ENCODE measurements around the gene KCNJ2. TPM values are rescaled to one million over a fixed set of nuclear protein-coding genes. Genes with fewer than 3 reads are reported as not detected.

The KCNJ2 gene
- total RNA-seq, 1 experiment from 2014 or later = 1.6 TPM

- CTCF ChIA-PET = interaction anchor here (0.7 kb wide), 1 partner anchor 295 kb away, joined by 4 read pairs; no protein-coding TSS in a partner anchor
- ATAC-seq (no peak), DNase-seq (ENCODE audit: low spot score) (no peak)
- Mint-ChIP-seq H3K27me3 (ENCODE audit: low read depth) (no peaks in the 10 kb centered on the region), H3K4me3 (no peak overlapping the region), H3K36me3 (no peaks in the 10 kb centered on the region), H3K27ac (no peak overlapping the region), H3K9me3 (no peaks in the 10 kb centered on the region), H3K4me1 (peaks cover 8% of the 10 kb centered on the region)
- TF ChIP-seq FOXP1 (CRISPR knock-in tag; IDR thresholded peaks at IDR 0.05; ENCODE audit: borderline replicate concordance) = no peak
- POLR2A ChIA-PET = no interaction called here
These were observed 35.1 kb downstream of the KCNJ2 start for GRCh38 chr17:70204431-70204830.

DNA sequence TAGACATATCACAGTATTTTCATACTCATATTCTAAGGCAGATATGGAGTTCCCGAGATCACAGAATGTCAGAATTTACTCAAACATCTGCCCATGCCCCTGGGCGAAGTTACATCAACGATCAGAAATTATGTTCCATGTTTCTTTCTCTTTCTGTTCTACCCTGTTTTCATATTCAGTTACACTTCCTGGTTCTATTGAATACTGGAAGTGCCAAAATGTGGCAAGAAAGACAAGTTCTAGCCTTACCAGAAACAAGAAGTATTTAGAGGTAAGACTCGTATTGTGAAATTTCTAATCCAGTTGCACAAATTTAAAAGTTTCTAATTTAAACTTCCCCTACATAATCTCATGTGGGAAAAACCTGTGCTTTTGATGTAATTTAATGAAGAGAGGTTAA, 36.1 kb downstream of the KCNJ2 start:
- H3K36me3 Mint-ChIP-seq = no peaks in the 10 kb centered on the region
- no peak for DNase-seq (ENCODE audit: low spot score)
- no peak overlapping the region for H3K4me3 Mint-ChIP-seq
- TF ChIP-seq ZNF317 (CRISPR knock-in tag; IDR thresholded peaks at IDR 0.05; ENCODE audit: borderline replicate concordance, low read depth) (no peak), EMX1 (CRISPR knock-in tag; IDR thresholded peaks at IDR 0.05) (no peak), GTF2I (CRISPR knock-in tag; conservative IDR thresholded peaks at IDR 0.05) (no peak), ZNF532 (CRISPR knock-in tag; IDR thresholded peaks at IDR 0.05; ENCODE audit: borderline replicate concordance) (no peak), ESRRA (CRISPR knock-in tag; IDR thresholded peaks at IDR 0.05; ENCODE audit: borderline replicate concordance) (no peak), SMAD4 (CRISPR knock-in tag; IDR thresholded peaks at IDR 0.05) (no peak), TCF7 (CRISPR knock-in tag; IDR thresholded peaks at IDR 0.05; ENCODE audit: low read depth) (no peak)
- H3K27ac Mint-ChIP-seq = no peak overlapping the region
- POLR2A ChIA-PET = no interaction called here
- H3K27me3 Mint-ChIP-seq (ENCODE audit: low read depth) = no peaks in the 10 kb centered on the region
- H3K9me3 Mint-ChIP-seq = no peaks in the 10 kb centered on the region
- no peak for ATAC-seq
- H3K4me1 Mint-ChIP-seq = peaks cover 8% of the 10 kb centered on the region
- CTCF ChIA-PET = no interaction called here

DNA sequence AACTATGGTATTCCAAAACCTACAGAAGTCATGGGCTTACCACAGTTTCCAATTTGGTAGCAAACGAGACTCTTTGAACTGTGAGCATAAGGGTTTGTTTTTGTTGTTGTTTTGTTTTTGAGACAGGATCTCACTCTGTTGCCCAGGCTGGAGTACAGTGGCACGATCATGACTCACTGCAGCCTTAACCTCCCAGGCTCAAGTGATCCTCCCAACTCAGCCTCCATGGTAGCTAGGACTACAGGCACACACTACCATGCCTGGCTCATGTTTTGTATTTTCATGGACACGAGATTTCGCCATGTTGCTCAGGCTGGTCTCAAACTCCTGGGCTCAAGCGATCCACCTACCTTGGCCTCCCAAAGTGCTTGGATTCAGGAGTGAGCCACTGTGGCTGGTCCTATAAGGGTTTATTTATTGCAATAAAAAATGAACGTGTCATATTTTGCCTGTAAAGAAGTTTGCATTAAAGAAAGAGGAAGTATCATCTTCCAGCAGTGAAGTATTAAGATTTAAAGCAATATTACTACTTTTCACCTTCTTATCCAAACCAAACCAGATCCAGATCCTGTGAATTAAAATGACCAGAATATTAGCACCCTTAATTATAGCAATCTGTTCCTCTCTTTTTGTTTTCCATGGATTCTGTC, 37.2 kb downstream of the KCNJ2 start:
- TF ChIP-seq, protein P1, sequence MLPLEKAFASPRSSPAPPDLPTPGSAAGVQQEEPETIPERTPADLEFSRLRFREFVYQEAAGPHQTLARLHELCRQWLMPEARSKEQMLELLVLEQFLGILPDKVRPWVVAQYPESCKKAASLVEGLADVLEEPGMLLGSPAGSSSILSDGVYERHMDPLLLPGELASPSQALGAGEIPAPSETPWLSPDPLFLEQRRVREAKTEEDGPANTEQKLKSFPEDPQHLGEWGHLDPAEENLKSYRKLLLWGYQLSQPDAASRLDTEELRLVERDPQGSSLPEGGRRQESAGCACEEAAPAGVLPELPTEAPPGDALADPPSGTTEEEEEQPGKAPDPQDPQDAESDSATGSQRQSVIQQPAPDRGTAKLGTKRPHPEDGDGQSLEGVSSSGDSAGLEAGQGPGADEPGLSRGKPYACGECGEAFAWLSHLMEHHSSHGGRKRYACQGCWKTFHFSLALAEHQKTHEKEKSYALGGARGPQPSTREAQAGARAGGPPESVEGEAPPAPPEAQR (CRISPR knock-in tag; IDR thresholded peaks at IDR 0.05) = no peak
- TF ChIP-seq MAX (CRISPR knock-in tag; IDR thresholded peaks at IDR 0.05) = no peak
- TF ChIP-seq, protein P2, sequence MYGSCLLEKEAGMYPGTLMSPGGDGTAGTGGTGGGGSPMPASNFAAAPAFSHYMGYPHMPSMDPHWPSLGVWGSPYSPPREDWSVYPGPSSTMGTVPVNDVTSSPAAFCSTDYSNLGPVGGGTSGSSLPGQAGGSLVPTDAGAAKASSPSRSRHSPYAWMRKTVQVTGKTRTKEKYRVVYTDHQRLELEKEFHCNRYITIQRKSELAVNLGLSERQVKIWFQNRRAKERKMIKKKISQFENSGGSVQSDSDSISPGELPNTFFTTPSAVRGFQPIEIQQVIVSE (CRISPR knock-in tag; IDR thresholded peaks at IDR 0.05; ENCODE audit: borderline replicate concordance) = no peak
- no peak for TF ChIP-seq PREB (CRISPR knock-in tag; IDR thresholded peaks at IDR 0.05; ENCODE audit: borderline replicate concordance)
- no peak for TF ChIP-seq ZNF232 (CRISPR knock-in tag; IDR thresholded peaks at IDR 0.05)
- DNase-seq (ENCODE audit: low spot score) (no peak), ATAC-seq (no peak)
- CTCF ChIA-PET = no interaction called here
- Mint-ChIP-seq H3K36me3 (no peaks in the 10 kb centered on the region), H3K27me3 (ENCODE audit: low read depth) (no peaks in the 10 kb centered on the region), H3K4me1 (peaks cover 8% of the 10 kb centered on the region), H3K9me3 (no peaks in the 10 kb centered on the region), H3K27ac (no peak overlapping the region), H3K4me3 (no peak overlapping the region)
- POLR2A ChIA-PET = no interaction called here

Measured in WTC11 (cell line).